Trophoblast cell (in vitro differentiated cells and primary cell): ENCODE results near the gene STPG4.

Source experiments
- DNase-seq, 2 donors: peaks; one replicate each; pipeline ENCODE4 v3.0.0-alpha.2; 2016
- H2AFZ ChIP-seq: 2 replicates; pipeline ENCODE4 v1.6.1; 2013; ENCODE audit warnings: low read length, moderate library complexity, mild to moderate bottlenecking; ENCODE audit not compliant: insufficient read depth, poor library complexity
- H2AK5ac ChIP-seq: 2 replicates; pipeline ENCODE4 v1.6.1; 2013; ENCODE audit warnings: mild to moderate bottlenecking, low read length
- H2BK120ac ChIP-seq: 2 replicates; pipeline ENCODE4 v1.6.1; 2013; ENCODE audit warnings: low read length, mild to moderate bottlenecking, moderate library complexity; ENCODE audit not compliant: insufficient read depth, poor library complexity
- H2BK12ac ChIP-seq: 2 replicates; pipeline ENCODE4 v1.6.1; 2013; ENCODE audit warnings: mild to moderate bottlenecking, low read length, moderate library complexity
- H2BK5ac ChIP-seq: 2 replicates; pipeline ENCODE4 v1.6.1; 2013; ENCODE audit warnings: low read length, low read depth, moderate library complexity, mild to moderate bottlenecking; ENCODE audit not compliant: poor library complexity
- H3K14ac ChIP-seq: 2 replicates; pipeline ENCODE4 v1.6.1; 2013; ENCODE audit warnings: mild to moderate bottlenecking, low read length
- H3K18ac ChIP-seq: 2 replicates; pipeline ENCODE4 v1.6.1; 2013; ENCODE audit warnings: mild to moderate bottlenecking, low read length
- H3K23ac ChIP-seq: 2 replicates; pipeline ENCODE4 v1.6.1; 2013; ENCODE audit warnings: low read length
- H3K27ac ChIP-seq: 2 replicates; pipeline ENCODE4 v1.5.1; 2013; ENCODE audit warnings: low read depth, mild to moderate bottlenecking, inconsistent platforms, low read length, moderate library complexity
- H3K27me3 ChIP-seq: 2 replicates; pipeline ENCODE4 v1.6.1; 2013; ENCODE audit warnings: inconsistent platforms, mild to moderate bottlenecking, low read length, moderate library complexity; ENCODE audit not compliant: insufficient read depth
- H3K36me3 ChIP-seq, 2 experiments: 1 replicate in 1 of 2; 2 replicates in 1 of 2; pipeline ENCODE4 v1.6.1; 2013; ENCODE audit warnings: low read length in 2 of 2, mild to moderate bottlenecking in 2 of 2, moderate library complexity in 1 of 2; ENCODE audit not compliant: insufficient read depth in 2 of 2, control insufficient read depth in 1 of 2
- H3K4ac ChIP-seq: 2 replicates; pipeline ENCODE4 v1.6.1; 2013; ENCODE audit warnings: low read depth, mild to moderate bottlenecking, low read length, moderate library complexity
- H3K4me1 ChIP-seq, 2 experiments: 1 replicate in 1 of 2; 2 replicates in 1 of 2; pipeline ENCODE4 v1.6.1; 2013; ENCODE audit warnings: low read length in 2 of 2, mild to moderate bottlenecking in 2 of 2, moderate library complexity in 1 of 2; ENCODE audit not compliant: insufficient read depth in 2 of 2, control insufficient read depth in 1 of 2
- H3K4me2 ChIP-seq: 2 replicates; pipeline ENCODE4 v1.6.1; 2013; ENCODE audit warnings: inconsistent platforms, mild to moderate bottlenecking, low read length, moderate library complexity
- H3K4me3 ChIP-seq: 2 replicates; pipeline ENCODE4 v1.5.1; 2013; ENCODE audit warnings: mild to moderate bottlenecking, low read depth, low read length, inconsistent platforms
- H3K79me1 ChIP-seq: one replicate; pipeline ENCODE4 v1.6.1; 2013; ENCODE audit warnings: low read length
- H3K79me2 ChIP-seq: 2 replicates; pipeline ENCODE4 v1.6.1; 2013; ENCODE audit warnings: low read length, mild to moderate bottlenecking; ENCODE audit not compliant: control insufficient read depth, insufficient read depth, poor library complexity
- H3K9ac ChIP-seq: 2 replicates; pipeline ENCODE4 v1.6.1; 2013; ENCODE audit warnings: mild to moderate bottlenecking, low read length
- H3K9me3 ChIP-seq: 2 replicates; pipeline ENCODE4 v1.6.1; 2013; ENCODE audit warnings: low read depth, mild to moderate bottlenecking, control low read depth, inconsistent platforms, low read length; ENCODE audit not compliant: insufficient read depth
- H4K12ac ChIP-seq: 2 replicates; pipeline ENCODE4 v1.6.1; 2013; ENCODE audit warnings: low read depth, mild to moderate bottlenecking, low read length, moderate library complexity
- H4K8ac ChIP-seq: 2 replicates; pipeline ENCODE4 v1.6.1; 2013; ENCODE audit warnings: low read depth, mild to moderate bottlenecking, low read length, moderate library complexity
- H4K91ac ChIP-seq: one replicate; pipeline ENCODE4 v1.6.1; 2013; ENCODE audit warnings: low read depth, mild to moderate bottlenecking, low read length, moderate library complexity
- WGBS: extraction: QIAGEN DNeasy Blood & Tissue Kit; methylation state at CpG from one replicate; pipeline ENCODE4 v1.1.7; 2013; ENCODE audit warnings: missing lambda C conversion rate; ENCODE audit not compliant: insufficient read length, insufficient coverage; ENCODE audit errors: extremely low coverage; 5-methylcytosine and 5-hydroxymethylcytosine counted together

STPG4 gene

DNA sequence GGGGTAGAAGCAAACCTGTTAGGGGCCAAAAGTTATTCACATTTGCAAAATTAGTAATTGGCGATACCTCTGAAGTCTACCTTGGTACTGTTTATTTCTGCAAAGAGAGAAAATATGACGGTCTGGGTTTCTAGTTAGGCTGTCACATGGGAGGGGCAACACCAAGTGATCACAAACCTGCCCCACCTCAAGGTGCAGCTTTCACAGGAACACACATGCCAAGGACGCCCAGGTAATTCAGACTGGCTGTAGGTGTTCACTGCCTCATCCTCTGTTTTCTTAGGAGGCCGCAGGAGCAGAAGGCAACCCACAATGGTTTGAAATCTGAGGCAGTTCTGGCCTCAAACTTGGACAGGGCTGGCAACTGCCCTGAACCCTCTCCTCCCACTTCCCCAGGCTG lies 56.2 kb downstream of the STPG4 start:
- no peak overlapping the region for H2BK12ac ChIP-seq
- no peaks in the 10 kb centered on the region for H3K4me1 ChIP-seq
- no peaks in the 10 kb centered on the region for H3K36me3 ChIP-seq
- H3K27ac ChIP-seq: no peak overlapping the region
- H4K12ac ChIP-seq: no peak overlapping the region
- H2AFZ ChIP-seq: no peak overlapping the region
- no peak overlapping the region for H3K4me2 ChIP-seq
- no peak overlapping the region for H4K91ac ChIP-seq
- WGBS: no CpG with 5 or more reads among the region's 4 CpGs
- no peak overlapping the region for H3K9ac ChIP-seq
- H4K8ac ChIP-seq: no peak overlapping the region
- H3K79me1 ChIP-seq: no peaks in the 10 kb centered on the region
- no peak for DNase-seq
- no peaks in the 10 kb centered on the region for H3K27me3 ChIP-seq
- no peak overlapping the region for H2BK5ac ChIP-seq
- no peaks in the 10 kb centered on the region for H3K9me3 ChIP-seq
- H2BK120ac ChIP-seq: no peak overlapping the region
- no peaks in the 10 kb centered on the region for H3K79me2 ChIP-seq
- H3K4ac ChIP-seq: no peak overlapping the region
- no peak overlapping the region for H2AK5ac ChIP-seq
- H3K14ac ChIP-seq: no peak overlapping the region
- H3K18ac ChIP-seq: no peak overlapping the region
- H3K23ac ChIP-seq: no peak overlapping the region
- H3K4me3 ChIP-seq: peak overlapping the region; percentile 15

DNA sequence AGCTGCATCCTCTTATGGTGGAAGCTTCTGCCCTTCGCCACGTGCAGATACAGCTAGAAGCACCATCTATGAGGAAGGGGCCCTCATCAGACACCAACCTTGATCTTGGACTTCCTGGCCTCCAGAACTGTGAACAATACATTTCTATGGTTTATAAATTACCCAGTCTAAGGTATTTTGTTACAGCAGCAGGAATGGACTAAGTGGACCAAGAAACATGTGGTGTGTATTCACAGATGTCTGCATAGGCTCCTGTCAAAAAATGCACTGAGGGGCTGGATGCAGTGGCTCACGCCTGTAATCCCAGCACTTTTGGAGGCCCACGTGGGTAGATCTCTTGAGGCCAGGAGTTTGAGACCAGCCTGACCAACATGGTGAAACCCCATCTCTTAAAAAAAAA lies 57.5 kb downstream of the STPG4 start:
- DNase-seq: no peak
- no peak overlapping the region for H2AK5ac ChIP-seq
- no peak overlapping the region for H3K23ac ChIP-seq
- no peaks in the 10 kb centered on the region for H3K4me1 ChIP-seq
- H3K27me3 ChIP-seq: no peaks in the 10 kb centered on the region
- no peak overlapping the region for H2AFZ ChIP-seq
- no peak overlapping the region for H3K14ac ChIP-seq
- no peak overlapping the region for H3K9ac ChIP-seq
- no peak overlapping the region for H2BK12ac ChIP-seq
- H3K79me1 ChIP-seq: no peaks in the 10 kb centered on the region
- H3K4me2 ChIP-seq: no peak overlapping the region
- H4K12ac ChIP-seq: no peak overlapping the region
- H2BK120ac ChIP-seq: no peak overlapping the region
- H4K8ac ChIP-seq: no peak overlapping the region
- H3K79me2 ChIP-seq: no peaks in the 10 kb centered on the region
- no peaks in the 10 kb centered on the region for H3K9me3 ChIP-seq
- no peak overlapping the region for H4K91ac ChIP-seq
- no peak overlapping the region for H3K4me3 ChIP-seq
- no peak overlapping the region for H3K4ac ChIP-seq
- H3K27ac ChIP-seq: no peak overlapping the region
- H3K18ac ChIP-seq: no peak overlapping the region
- no peak overlapping the region for H2BK5ac ChIP-seq
- no peaks in the 10 kb centered on the region for H3K36me3 ChIP-seq
- no CpG with 5 or more reads among the region's 4 CpGs for WGBS

DNA sequence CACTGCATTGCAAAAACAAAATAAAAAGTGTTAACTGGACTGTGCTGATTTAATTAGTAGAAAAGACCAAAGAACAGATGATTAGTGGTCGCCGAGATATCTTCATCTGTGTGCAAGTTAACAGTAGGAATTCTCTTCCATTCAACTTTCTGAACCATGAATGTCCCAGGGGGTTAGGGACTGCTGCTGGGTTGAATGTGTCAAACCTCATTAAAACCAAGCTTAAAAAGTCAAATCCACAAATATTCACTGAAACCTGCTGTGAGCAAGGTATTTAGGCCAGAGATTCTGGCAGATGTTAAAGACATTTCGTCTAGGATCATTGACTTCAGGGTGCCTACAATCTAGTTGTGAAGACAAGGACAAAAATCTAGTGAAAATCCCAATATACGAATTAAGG lies 58.7 kb downstream of the STPG4 start:
- Histone ChIP-seq H3K79me1 (no peaks in the 10 kb centered on the region), H3K4ac (no peak overlapping the region), H3K4me3 (no peak overlapping the region), H3K9me3 (no peaks in the 10 kb centered on the region), H3K23ac (no peak overlapping the region), H4K91ac (no peak overlapping the region), H2BK5ac (no peak overlapping the region), H3K4me2 (no peak overlapping the region), H3K27me3 (no peaks in the 10 kb centered on the region), H3K4me1 (no peaks in the 10 kb centered on the region), H3K27ac (no peak overlapping the region), H2AFZ (no peak overlapping the region), H3K9ac (no peak overlapping the region), H4K8ac (no peak overlapping the region), H2BK12ac (no peak overlapping the region), H3K18ac (no peak overlapping the region), H3K36me3 (no peaks in the 10 kb centered on the region), H2AK5ac (no peak overlapping the region), H4K12ac (no peak overlapping the region), H2BK120ac (no peak overlapping the region), H3K14ac (no peak overlapping the region), H3K79me2 (no peaks in the 10 kb centered on the region)
- DNase-seq: no peak
- WGBS: no CpG with 5 or more reads among the region's 4 CpGs

DNA sequence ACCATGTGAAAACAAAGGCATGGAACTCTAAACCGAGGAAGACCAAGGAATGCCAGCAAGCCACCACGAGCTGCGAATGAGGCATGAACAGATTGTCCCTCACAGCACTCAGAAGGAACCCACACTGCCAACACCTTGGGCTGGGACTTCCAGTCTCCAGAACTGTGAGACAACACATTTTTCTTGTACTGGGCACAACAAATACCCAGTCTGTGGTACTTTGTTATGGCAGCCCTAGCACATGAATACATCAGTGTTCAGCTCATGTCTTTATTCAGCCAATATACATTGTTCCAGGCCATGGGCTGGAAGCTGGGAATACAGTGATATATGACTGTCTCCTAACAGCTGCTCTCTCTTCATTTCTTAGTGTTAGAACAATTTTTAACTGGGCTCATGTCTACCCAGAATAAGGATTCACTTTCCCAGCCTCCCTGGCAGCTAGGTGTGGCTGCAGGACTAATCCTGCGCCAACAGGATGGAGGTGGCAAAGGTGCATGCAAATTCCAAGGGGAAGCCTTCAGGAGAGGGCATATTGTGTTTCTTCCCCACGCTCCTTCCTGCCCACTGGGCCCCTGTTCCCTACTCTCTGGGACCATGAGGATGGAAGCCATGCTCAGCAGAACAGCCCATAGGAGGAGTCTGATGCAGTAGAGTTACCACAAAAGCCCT lies 59.6 kb downstream of the STPG4 start:
- no peak for DNase-seq
- H4K91ac ChIP-seq: no peak overlapping the region
- no peak overlapping the region for H2AK5ac ChIP-seq
- no peaks in the 10 kb centered on the region for H3K27me3 ChIP-seq
- H2BK5ac ChIP-seq: no peak overlapping the region
- H2BK120ac ChIP-seq: no peak overlapping the region
- no peak overlapping the region for H3K4me3 ChIP-seq
- no peaks in the 10 kb centered on the region for H3K4me1 ChIP-seq
- H4K12ac ChIP-seq: no peak overlapping the region
- no peak overlapping the region for H3K23ac ChIP-seq
- no peak overlapping the region for H3K4ac ChIP-seq
- H3K9me3 ChIP-seq: no peaks in the 10 kb centered on the region
- no peak overlapping the region for H3K18ac ChIP-seq
- H3K36me3 ChIP-seq: no peaks in the 10 kb centered on the region
- H3K14ac ChIP-seq: no peak overlapping the region
- no peaks in the 10 kb centered on the region for H3K79me2 ChIP-seq
- no peak overlapping the region for H2AFZ ChIP-seq
- H2BK12ac ChIP-seq: no peak overlapping the region
- H3K27ac ChIP-seq: no peak overlapping the region
- no CpG with 5 or more reads among the region's 5 CpGs for WGBS
- H3K4me2 ChIP-seq: no peak overlapping the region
- H4K8ac ChIP-seq: no peak overlapping the region
- no peaks in the 10 kb centered on the region for H3K79me1 ChIP-seq
- H3K9ac ChIP-seq: no peak overlapping the region
